Vagina (tissue), 2 donors: ENCODE results near the gene SMAP1. TPM values are rescaled to one million over a fixed set of nuclear protein-coding genes. Genes with fewer than 3 reads are reported as not detected.

Experiments used
- DNase-seq, 2 donors: peaks; one replicate each; pipeline ENCODE4 v3.0.0-alpha.2; 2017; ENCODE audit errors: extremely low spot score in 2 of 2
- H3K27ac ChIP-seq: fragments of 200-600 bp; sonication (generic); one replicate; pipeline ENCODE4 v1.5.1; 2019
- H3K27me3 ChIP-seq: fragments of 200-600 bp; sonication (generic); one replicate; pipeline ENCODE4 v1.5.1; 2019
- H3K36me3 ChIP-seq, 2 donors: fragments of 200-600 bp; sonication (generic); one replicate each; pipeline ENCODE4 v1.5.1; 2017 to 2019
- H3K4me1 ChIP-seq: fragments of 200-600 bp; sonication (generic); one replicate; pipeline ENCODE4 v1.5.1; 2019
- H3K4me3 ChIP-seq, 2 donors: fragments of 200-600 bp; sonication (generic); 1 replicate in 1 of 2; 2 replicates in 1 of 2; pipeline ENCODE4 v1.5.1; 2016 to 2019
- H3K9me3 ChIP-seq: fragments of 200-600 bp; sonication (generic); one replicate; pipeline ENCODE4 v1.5.1; 2019
- POLR2A ChIP-seq, 2 donors: fragments of 450-650 bp; IDR thresholded peaks; one replicate each; pipeline ENCODE4 v1.6.1; 2017; ENCODE audit warnings: antibody characterized with exemption in 2 of 2, mild to moderate bottlenecking in 2 of 2, moderate library complexity in 2 of 2
- POLR2AphosphoS5 ChIP-seq, 2 donors: sonication (generic); formaldehyde crosslinking; IDR thresholded peaks; one replicate each; pipeline ENCODE4 v1.9.0; 2017; ENCODE audit warnings: antibody characterized with exemption in 2 of 2, mild to moderate bottlenecking in 2 of 2, low read depth in 1 of 2; ENCODE audit not compliant: insufficient read depth in 1 of 2
- intact Hi-C: fragments of 100-400 bp; cut with DNase I; formaldehyde crosslinking; loops from one replicate; pipeline ENCODE4 v1.15.1; 2023
- total RNA-seq: library from RNA; depleted of rRNA; stranded (reverse); fragments of >200 nt; gene quantifications from one replicate; pipeline ENCODE4 v1.2.3, GENCODE V29; 2016
- TF ChIP-seq, protein P1 (sequence below), 3 experiments: fragments of 450-650 bp in 2 of 3; fragments of 200-600 bp in 1 of 3; sonication (generic) in 1 of 3; IDR thresholded peaks; one replicate each; pipeline ENCODE4 v1.5.1; 2017 to 2019; ENCODE audit warnings: antibody characterized with exemption in 3 of 3, mild to moderate bottlenecking in 2 of 3, moderate library complexity in 2 of 3

Gene SMAP1
- total RNA-seq, 1 donor from 2014 or later = 26.3 TPM

DNA sequence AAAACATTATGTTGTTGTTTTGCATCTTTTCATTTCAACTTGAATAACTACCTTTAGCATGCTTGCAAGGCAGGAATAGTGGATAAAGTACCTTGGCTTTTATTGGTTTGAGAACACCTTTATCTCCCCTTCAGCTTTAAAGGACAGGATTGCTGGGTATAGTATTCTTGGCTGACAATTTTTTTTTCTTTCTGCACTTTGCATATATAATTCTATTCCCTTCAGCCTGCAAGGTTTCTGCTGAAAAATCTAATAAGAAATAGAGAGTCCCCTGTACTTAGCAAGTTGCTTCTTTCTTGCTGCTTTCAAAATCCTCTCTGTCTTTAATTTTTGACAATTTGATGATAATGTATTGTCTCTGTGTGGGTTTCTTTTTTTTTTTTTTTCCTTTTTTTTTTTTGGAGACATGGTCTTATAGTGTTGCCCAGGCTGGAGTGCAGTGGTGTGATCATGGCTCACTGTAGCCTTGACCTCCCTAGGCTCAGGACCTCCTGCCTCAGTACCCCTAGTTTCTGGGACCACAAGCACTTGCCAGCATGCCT, 47.1 kb downstream of the SMAP1 start:
- Histone ChIP-seq H3K4me3 (no peak overlapping the region), H3K36me3 (no peaks in the 10 kb centered on the region), H3K4me1 (no peaks in the 10 kb centered on the region), H3K27ac (no peak overlapping the region), H3K27me3 (no peaks in the 10 kb centered on the region), H3K9me3 (peaks cover 8% of the 10 kb centered on the region)
- TF ChIP-seq POLR2A (IDR thresholded peaks at IDR 0.05) (no peak), POLR2AphosphoS5 (IDR thresholded peaks at IDR 0.05; ENCODE audit: insufficient read depth in 1 of 2, low read depth in 1 of 2) (no peak)
- TF ChIP-seq, protein P1, sequence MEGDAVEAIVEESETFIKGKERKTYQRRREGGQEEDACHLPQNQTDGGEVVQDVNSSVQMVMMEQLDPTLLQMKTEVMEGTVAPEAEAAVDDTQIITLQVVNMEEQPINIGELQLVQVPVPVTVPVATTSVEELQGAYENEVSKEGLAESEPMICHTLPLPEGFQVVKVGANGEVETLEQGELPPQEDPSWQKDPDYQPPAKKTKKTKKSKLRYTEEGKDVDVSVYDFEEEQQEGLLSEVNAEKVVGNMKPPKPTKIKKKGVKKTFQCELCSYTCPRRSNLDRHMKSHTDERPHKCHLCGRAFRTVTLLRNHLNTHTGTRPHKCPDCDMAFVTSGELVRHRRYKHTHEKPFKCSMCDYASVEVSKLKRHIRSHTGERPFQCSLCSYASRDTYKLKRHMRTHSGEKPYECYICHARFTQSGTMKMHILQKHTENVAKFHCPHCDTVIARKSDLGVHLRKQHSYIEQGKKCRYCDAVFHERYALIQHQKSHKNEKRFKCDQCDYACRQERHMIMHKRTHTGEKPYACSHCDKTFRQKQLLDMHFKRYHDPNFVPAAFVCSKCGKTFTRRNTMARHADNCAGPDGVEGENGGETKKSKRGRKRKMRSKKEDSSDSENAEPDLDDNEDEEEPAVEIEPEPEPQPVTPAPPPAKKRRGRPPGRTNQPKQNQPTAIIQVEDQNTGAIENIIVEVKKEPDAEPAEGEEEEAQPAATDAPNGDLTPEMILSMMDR (IDR thresholded peaks at IDR 0.05) = no peak
- intact Hi-C loops = no loop called here
- DNase-seq = no peak

DNA sequence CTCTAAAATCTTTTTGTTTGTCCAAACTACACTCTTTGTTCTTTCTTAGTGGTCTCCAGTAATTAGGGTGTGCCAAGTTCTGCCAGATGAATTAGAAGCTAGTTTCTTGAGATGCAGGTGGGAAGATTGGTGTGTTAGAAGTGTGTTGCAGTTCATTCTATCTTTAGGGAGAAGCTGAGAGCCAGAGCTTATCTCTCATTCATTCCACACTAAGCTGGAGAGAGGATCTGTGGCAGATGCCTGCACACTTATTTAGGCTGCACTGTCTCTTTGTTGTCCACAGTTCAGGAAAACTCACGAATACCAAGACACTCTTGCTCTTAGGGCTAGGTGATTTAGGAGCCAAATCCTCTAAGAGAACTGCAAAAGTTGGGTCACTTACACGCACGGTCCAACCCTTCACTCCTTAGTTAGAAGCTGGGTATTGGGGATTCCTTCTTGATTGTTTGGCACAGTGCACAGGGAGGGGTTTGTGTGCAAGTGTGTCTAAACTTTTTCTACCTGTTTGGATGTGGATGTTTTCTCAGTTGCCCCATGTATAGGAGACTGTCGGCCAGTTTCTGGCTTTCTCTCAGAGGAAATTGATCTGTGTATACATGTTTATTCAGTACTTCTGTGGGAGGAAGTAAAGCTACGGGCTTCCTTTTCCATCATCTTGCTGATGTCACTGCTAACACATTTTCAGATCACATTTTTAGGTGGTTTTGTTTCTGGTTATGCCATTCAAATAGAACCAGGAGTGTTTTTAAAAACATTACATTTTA, 49.5 kb downstream of the SMAP1 start:
- intact Hi-C loops = no loop called here
- H3K36me3 ChIP-seq = no peaks in the 10 kb centered on the region

DNA sequence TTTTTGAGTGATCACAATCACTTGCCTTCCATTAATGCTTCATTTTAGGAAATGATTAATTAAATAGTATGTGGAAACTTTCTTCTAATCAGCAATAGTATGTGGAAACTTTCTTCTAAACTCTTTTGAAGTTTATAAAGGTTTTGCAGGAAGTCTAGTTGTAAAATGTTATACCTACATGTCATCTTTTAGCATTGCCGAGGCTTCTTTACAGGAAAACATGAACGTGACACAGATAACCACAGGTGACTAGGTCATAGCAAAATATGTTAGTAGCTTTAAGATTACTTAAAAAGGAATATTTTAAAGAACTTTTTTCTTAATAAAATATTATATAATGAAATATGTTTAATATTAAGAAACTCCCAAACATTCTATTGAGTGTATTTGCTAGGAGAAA, 56.8 kb downstream of the SMAP1 start:
- no peaks in the 10 kb centered on the region for H3K4me1 ChIP-seq
- intact Hi-C loops = no loop called here
- DNase-seq = no peak
- H3K4me3 ChIP-seq = no peak overlapping the region
- no peaks in the 10 kb centered on the region for H3K27me3 ChIP-seq
- H3K9me3 ChIP-seq = no peaks in the 10 kb centered on the region
- no peaks in the 10 kb centered on the region for H3K36me3 ChIP-seq
- no peak overlapping the region for H3K27ac ChIP-seq
- TF ChIP-seq POLR2A (IDR thresholded peaks at IDR 0.05) (no peak), POLR2AphosphoS5 (IDR thresholded peaks at IDR 0.05; ENCODE audit: insufficient read depth in 1 of 2, low read depth in 1 of 2) (no peak)
- TF ChIP-seq, protein P1 (IDR thresholded peaks at IDR 0.05) = no peak

More for the DNA sequence above, 49.5 kb downstream of the SMAP1 start:
- Histone ChIP-seq H3K4me3 (no peak overlapping the region), H3K27ac (no peak overlapping the region), H3K9me3 (peaks cover 8% of the 10 kb centered on the region), H3K27me3 (no peaks in the 10 kb centered on the region), H3K4me1 (no peaks in the 10 kb centered on the region)
- TF ChIP-seq POLR2AphosphoS5 (IDR thresholded peaks at IDR 0.05; ENCODE audit: insufficient read depth in 1 of 2, low read depth in 1 of 2) = no peak
- TF ChIP-seq POLR2A (IDR thresholded peaks at IDR 0.05) = no peak
- TF ChIP-seq, protein P1 (IDR thresholded peaks at IDR 0.05) = no peak
- no peak for DNase-seq

DNA sequence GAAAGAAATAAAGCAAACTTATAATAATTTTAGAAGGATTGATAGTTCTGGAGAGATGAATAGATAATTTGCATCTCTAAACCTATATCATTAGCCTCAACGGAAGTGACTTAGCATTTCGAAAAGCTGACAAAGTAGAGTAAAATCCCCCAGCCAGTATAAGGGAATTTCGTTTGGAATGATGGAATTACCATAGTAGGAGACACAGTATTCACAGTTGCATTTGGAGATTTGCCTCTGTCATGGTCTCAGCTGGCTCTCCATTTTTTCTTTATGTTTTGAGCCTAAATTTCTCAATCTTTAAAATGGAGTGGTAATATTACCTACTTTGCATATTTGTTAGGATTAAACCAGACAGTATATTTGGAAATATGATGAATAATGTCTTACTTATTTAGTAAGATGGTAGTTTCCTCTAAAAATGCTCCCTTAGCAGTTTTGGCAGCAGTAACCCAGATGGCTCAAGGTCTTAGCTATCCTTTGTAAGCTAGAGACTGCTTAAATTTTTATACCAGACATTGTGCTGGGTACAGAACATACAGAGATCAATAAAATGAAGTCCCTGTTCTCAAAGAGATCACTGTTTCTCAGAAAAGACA, 58.2 kb downstream of the SMAP1 start:
- H3K27ac ChIP-seq = no peak overlapping the region
- H3K4me1 ChIP-seq = no peaks in the 10 kb centered on the region
- no peaks in the 10 kb centered on the region for H3K9me3 ChIP-seq
- no peak for DNase-seq
- no peak overlapping the region for H3K4me3 ChIP-seq
- no peaks in the 10 kb centered on the region for H3K36me3 ChIP-seq
- TF ChIP-seq POLR2AphosphoS5 (IDR thresholded peaks at IDR 0.05; ENCODE audit: insufficient read depth in 1 of 2, low read depth in 1 of 2) = no peak
- TF ChIP-seq, protein P1 (IDR thresholded peaks at IDR 0.05) = no peak
- no peak for TF ChIP-seq POLR2A (IDR thresholded peaks at IDR 0.05)
- intact Hi-C loops = no loop called here
- H3K27me3 ChIP-seq = no peaks in the 10 kb centered on the region

DNA sequence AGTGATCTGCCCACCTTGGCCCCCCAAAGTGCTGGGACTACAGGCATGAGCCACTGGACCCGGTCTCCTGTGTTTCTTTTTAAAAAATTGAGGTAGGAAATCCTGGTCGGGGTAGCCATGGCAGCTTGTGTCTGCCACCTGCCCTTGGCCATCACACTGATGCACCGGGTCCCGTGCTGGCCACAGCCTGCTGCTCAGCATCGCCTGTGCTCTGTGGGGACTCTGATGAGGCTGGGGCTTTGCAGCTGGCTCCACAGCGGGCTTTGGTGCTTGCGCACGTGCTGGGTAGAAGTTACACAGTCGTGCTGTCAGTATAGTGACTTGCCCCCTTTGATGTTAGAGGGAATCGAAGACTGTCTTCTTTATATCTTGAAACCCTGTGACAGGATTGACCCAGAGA, 66.7 kb downstream of the SMAP1 start:
- no peaks in the 10 kb centered on the region for H3K27me3 ChIP-seq
- no peak for DNase-seq
- no peak overlapping the region for H3K4me3 ChIP-seq
- no peak overlapping the region for H3K27ac ChIP-seq
- TF ChIP-seq, protein P1 (IDR thresholded peaks at IDR 0.05) = no peak
- TF ChIP-seq POLR2AphosphoS5 (IDR thresholded peaks at IDR 0.05; ENCODE audit: insufficient read depth in 1 of 2, low read depth in 1 of 2) = no peak
- TF ChIP-seq POLR2A (IDR thresholded peaks at IDR 0.05) = no peak
- no peaks in the 10 kb centered on the region for H3K4me1 ChIP-seq
- intact Hi-C loops = no loop called here
- H3K36me3 ChIP-seq = peaks cover 0 to 6% of the 10 kb centered on the region in 2 donors
- H3K9me3 ChIP-seq = no peaks in the 10 kb centered on the region
